HFFc6 (cell line): ENCODE data around the gene ACTL7A. TPM values are rescaled to one million over a fixed set of nuclear protein-coding genes. Genes with fewer than 3 reads are reported as not detected.
A peak's percentile ranks its signal among the peaks of the same experiment; 100 is the strongest.

ENCODE experiments used
- DNase-seq: peaks from one replicate; pipeline ENCODE4 v3.0.0-alpha.2; 2018
- H3K27ac Mint-ChIP-seq: 2 replicates; pipeline ENCODE4 v1.8.0; 2020; ENCODE audit warnings: mild to moderate bottlenecking, mixed read lengths
- H3K27me3 Mint-ChIP-seq: 2 replicates; pipeline ENCODE4 v1.8.0; 2021; ENCODE audit warnings: mild to moderate bottlenecking, moderate library complexity, mixed read lengths; ENCODE audit not compliant: insufficient read depth
- H3K36me3 Mint-ChIP-seq: 2 replicates; pipeline ENCODE4 v1.8.0; 2021; ENCODE audit warnings: low read depth, mixed read lengths
- H3K4me1 Mint-ChIP-seq: 2 replicates; pipeline ENCODE4 v1.8.0; 2020; ENCODE audit warnings: low read depth, mixed read lengths
- H3K4me3 Mint-ChIP-seq: 2 replicates; pipeline ENCODE4 v1.8.0; 2020; ENCODE audit warnings: mild to moderate bottlenecking, moderate library complexity, mixed read lengths
- H3K9me3 Mint-ChIP-seq: 2 replicates; pipeline ENCODE4 v1.8.0; 2020; ENCODE audit warnings: mild to moderate bottlenecking, mixed read lengths
- CTCF ChIP-seq: fragments of 200-600 bp; sonication (generic); IDR thresholded peaks from 2 replicates; pipeline ENCODE4 v1.5.0; 2021; ENCODE audit warnings: antibody characterized with exemption, mild to moderate bottlenecking
- long read RNA-seq: library from polyadenylated mRNA; unstranded; transcript quantifications from one replicate; pipeline ENCODE4 v2.0.0, GENCODE V29; 2019
- total RNA-seq, 6 experiments: library from RNA; stranded (reverse); fragmentation: NEBNext Ultra II Directional; extraction: Animal tissue kit (Norgen Biotek cat#: 25700); gene quantifications; 2 replicates in 1 of 6; 3 replicates in 5 of 6; pipeline ENCODE4 v1.2.3, GENCODE V29; 2021

The ACTL7A gene
- total RNA-seq, result not detected
- long read RNA-seq, result 0 reads

GRCh38 chr9:108861997-108862396, at the start of gene ACTL7A:
Gene ACTL7A, plus strand, starts transcription at chr9:108862266. Its CDS starts 57 bp downstream, at chr9:108862323.
- DNase-seq, result no peak
- H3K27ac Mint-ChIP-seq, result no peak within 1 kb of the TSS
- H3K36me3 Mint-ChIP-seq, result peaks cover 6% of the 10 kb centered on the region; the same call in 1 of the 2 replicates
- TF ChIP-seq CTCF, result no peak
- no peak within 1 kb of the TSS for H3K4me3 Mint-ChIP-seq
- no peaks in the 10 kb centered on the region; the same call in none of the 2 replicates for H3K9me3 Mint-ChIP-seq
- H3K4me1 Mint-ChIP-seq, result peaks cover 11% of the 10 kb centered on the region
- H3K27me3 Mint-ChIP-seq, result peaks cover 3% of the 10 kb centered on the region; the same call in 1 of the 2 replicates

GRCh38 chr9:108812396-108813025, 49.6 kb upstream of the ACTL7A start:
- TF ChIP-seq CTCF, result no peak
- Mint-ChIP-seq H3K27me3 (no peaks in the 10 kb centered on the region; the same call in 1 of the 2 replicates), H3K27ac (no peak overlapping the region), H3K4me3 (no peak overlapping the region), H3K9me3 (no peaks in the 10 kb centered on the region; the same call in 1 of the 2 replicates), H3K36me3 (no peaks in the 10 kb centered on the region), H3K4me1 (no peaks in the 10 kb centered on the region)
- no peak for DNase-seq

GRCh38 chr9:108813951-108814601, 48.0 kb upstream of the ACTL7A start:
- H3K36me3 Mint-ChIP-seq, result no peaks in the 10 kb centered on the region
- H3K4me1 Mint-ChIP-seq, result no peaks in the 10 kb centered on the region
- no peak overlapping the region for H3K27ac Mint-ChIP-seq
- no peaks in the 10 kb centered on the region; the same call in 1 of the 2 replicates for H3K9me3 Mint-ChIP-seq
- no peak overlapping the region for H3K4me3 Mint-ChIP-seq
- no peak for DNase-seq
- TF ChIP-seq CTCF, result peak; percentile 44; the same call in 1 of the 2 replicates
- no peaks in the 10 kb centered on the region; the same call in 1 of the 2 replicates for H3K27me3 Mint-ChIP-seq

- TF ChIP-seq CTCF, result no peak
- H3K27me3 Mint-ChIP-seq, result no peaks in the 10 kb centered on the region
- DNase-seq, result no peak
- H3K36me3 Mint-ChIP-seq, result no peaks in the 10 kb centered on the region
- no peaks in the 10 kb centered on the region for H3K4me1 Mint-ChIP-seq
- no peak overlapping the region for H3K4me3 Mint-ChIP-seq
- H3K9me3 Mint-ChIP-seq, result no peaks in the 10 kb centered on the region; the same call in 1 of the 2 replicates
- no peak overlapping the region for H3K27ac Mint-ChIP-seq
These were observed 46.9 kb upstream of the ACTL7A start for GRCh38 chr9:108815156-108815555.

GRCh38 chr9:108816037-108816436, 46.0 kb upstream of the ACTL7A start:
- no peak for DNase-seq
- Mint-ChIP-seq H3K9me3 (no peaks in the 10 kb centered on the region; the same call in 1 of the 2 replicates), H3K36me3 (no peaks in the 10 kb centered on the region), H3K27me3 (no peaks in the 10 kb centered on the region), H3K4me3 (no peak overlapping the region), H3K4me1 (no peaks in the 10 kb centered on the region), H3K27ac (no peak overlapping the region)
- no peak for TF ChIP-seq CTCF
